ENCODE measurements around the gene ONECUT3.

The ONECUT3 gene

DNA sequence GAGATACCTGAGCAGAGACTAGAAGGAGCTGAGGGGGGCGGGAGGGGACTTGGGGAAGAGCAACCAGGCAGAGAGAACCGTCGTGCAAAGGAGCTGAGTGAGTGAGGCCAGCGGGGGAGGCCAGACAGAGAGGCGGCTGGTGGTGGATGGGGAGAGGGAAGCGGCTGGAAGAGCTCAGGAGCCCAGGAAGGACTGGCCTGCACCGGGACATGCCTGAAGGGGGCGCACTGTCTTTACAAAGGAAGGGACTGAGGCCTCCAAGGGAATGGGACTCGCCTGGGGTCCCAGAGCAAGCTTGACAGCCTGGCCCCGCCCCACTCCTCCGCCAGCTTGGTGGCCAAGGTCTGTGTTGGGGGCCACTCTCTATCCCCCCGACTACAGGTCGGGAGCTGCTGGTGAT, 14.9 kb downstream of the ONECUT3 start:
- DNase-seq (ENCODE audit: low read depth) = no peak

GRCh38 chr19:1768918-1769644, 15.8 kb downstream of the ONECUT3 start:
- DNase-seq (ENCODE audit: low read depth) = no peak

GRCh38 chr19:1769645-1769985, 16.3 kb downstream of the ONECUT3 start:
- DNase-seq (ENCODE audit: low read depth) = no peak

DNA sequence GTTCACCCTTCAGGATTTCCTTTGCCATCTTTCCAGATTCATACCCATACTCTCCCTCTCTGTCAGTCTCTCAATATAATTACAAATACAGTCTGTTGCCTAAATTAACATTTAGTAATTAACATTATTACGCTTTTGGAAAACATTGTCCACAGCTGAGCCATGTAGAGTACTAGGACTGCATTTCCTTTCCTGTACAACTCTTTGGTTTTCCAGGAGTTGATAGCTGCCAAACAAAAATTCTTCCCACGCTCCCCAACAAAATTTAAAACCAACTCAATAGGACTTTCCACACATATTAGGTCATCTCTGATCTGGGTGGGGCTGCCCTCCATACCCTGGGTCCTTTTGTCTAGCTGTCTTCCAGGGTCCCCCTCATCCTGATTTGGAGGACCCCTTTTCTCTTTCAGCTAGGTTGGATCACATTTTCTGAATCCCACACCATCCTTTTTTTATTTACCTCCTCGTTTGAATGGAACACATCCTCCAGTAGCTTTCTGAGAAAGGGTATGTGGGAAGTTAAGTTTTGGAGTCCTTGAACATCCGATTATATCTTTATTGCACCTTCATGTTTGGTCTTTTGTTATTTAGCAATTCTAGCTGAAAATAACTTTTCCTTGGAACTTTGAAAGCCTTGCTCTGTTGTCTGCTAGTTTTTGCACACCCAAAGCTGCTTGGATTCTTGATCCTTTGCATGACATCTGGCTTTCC, 17.7 kb downstream of the ONECUT3 start:
- no peak for DNase-seq (ENCODE audit: low read depth)

DNA sequence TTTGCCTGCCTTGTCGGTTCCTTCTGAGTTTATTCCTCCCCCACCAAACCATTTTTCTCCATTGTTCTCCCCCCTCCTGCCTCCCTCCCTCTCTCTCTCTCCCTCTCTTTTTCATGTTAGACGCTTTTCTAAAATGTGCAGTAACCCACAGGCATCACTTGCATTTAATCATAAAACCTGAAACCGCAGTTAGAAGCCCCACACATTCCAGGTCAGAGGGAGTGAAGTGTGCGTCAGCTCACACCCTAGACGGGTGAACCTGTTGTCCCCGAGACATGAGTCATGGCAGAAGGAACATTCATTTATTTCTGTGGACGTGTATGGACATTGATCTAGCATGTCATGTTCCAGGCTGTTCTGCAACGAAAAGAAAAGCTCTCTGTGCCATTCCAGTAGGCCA, 19.9 kb downstream of the ONECUT3 start:
- no peak for DNase-seq (ENCODE audit: low read depth)

DNA sequence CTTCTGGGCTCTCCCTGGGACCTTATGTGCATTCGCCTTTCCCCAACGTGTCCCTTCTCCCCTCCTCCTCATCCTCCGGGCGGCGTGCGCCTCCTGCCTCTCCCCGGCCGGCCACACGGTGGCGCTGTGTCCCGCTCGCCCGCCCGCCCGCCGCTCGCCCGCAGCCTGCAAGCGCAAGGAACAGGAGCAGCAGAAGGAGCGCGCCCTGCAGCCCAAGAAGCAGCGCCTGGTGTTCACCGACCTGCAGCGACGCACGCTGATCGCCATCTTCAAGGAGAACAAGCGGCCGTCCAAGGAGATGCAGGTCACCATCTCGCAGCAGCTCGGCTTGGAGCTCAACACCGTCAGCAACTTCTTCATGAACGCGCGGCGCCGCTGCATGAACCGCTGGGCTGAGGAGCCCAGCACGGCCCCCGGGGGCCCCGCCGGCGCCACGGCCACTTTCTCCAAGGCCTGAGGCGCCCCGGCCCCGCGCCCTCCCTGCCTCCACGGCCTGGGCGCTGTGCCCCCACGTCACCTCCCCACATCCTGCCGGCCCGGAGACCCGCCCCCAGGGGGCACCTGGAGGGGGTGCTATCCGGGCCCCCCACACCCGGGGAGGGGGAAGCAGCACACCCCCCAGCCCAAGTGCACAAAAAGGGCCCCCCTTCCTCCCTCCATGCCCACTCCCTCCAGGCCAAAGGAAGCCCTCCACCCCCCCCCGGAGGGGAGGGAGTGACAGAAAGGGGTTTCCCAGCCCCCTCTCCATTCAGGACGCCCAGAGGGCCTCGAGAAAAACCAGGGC, 21.9 kb downstream of the ONECUT3 start:
- DNase-seq (ENCODE audit: low read depth) = no peak

- DNase-seq (ENCODE audit: low read depth) = no peak
Measured at GRCh38 chr19:1775951-1776605, 22.8 kb downstream of the ONECUT3 start.

DNA sequence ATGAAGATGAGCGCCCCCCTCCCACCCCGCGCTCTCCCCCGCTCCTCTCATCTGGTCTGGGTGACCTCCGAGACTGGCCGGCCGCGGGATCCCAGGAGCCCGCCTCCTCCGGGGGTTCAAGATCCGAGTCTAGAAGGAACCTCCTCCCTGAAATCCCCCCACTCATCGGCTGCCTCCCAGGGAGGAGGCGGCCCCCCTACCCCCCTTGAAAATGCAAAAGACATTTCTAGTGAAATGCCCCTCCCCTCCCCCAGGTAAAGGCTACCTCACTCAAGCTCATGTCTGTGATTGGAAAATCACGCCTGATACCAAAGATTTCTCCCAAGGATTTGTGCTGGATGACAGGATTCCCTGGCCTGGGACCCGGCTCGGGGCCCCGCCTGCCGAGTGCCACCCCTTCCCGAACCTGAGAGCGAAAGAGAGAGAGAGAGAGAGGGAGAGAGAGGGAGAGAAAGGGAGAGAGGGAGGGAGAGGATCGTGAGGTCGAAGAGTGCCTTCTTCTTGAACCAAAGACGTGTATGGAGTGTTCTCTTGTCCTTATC, 23.4 kb downstream of the ONECUT3 start:
- no peak for DNase-seq (ENCODE audit: low read depth)

GRCh38 chr19:1777149-1777548, 23.8 kb downstream of the ONECUT3 start:
- no peak for DNase-seq (ENCODE audit: low read depth)

DNA sequence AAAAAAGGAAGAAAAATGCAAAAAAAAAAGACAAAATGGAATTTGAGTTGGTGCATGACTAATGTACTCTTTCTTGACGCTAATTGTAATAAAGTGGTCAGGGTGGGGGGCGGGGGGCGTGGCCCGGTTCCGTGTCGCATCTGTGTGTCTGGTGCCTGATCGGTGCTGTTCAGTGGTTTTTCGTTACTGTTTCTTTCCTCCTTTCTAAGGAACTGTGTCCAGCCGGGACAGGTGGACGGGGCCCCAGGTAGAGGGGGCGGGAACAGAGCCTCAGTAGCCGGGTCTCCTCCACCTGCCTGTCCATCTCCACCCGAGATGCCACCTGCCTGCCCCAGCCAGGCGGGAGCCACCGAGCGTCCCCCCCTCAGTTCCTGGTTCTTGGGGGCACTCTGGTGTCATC, 26.3 kb downstream of the ONECUT3 start:
- DNase-seq (ENCODE audit: low read depth) = no peak

- DNase-seq (ENCODE audit: low read depth) = no peak
Measured at GRCh38 chr19:1780272-1780958, 27.1 kb downstream of the ONECUT3 start.

GRCh38 chr19:1782521-1782920, 29.2 kb downstream of the ONECUT3 start:
- no peak for DNase-seq (ENCODE audit: low read depth)

DNA sequence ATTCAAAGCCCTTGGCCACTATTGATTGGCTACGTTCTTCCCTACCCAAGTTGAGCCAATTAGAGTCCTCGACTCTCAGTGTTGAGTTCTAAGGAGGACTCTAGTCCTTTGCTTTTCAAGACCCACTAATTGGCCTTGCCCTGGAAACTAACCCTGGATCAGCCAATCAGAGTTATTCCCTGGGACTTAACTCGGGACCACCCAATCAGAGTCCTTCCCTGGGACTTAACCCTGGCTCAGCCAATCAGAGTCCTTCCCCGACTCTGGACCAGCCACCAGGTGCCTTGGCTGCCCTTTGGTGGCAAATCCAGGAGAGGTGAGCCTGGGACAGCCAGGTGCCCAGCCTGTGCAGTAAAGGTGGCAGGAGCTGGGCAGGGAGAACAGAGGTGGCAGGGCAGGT, 30.0 kb downstream of the ONECUT3 start:
- no peak for DNase-seq (ENCODE audit: low read depth)

- DNase-seq (ENCODE audit: low read depth) = no peak
Measured at GRCh38 chr19:1783874-1784273, 30.6 kb downstream of the ONECUT3 start.

DNA sequence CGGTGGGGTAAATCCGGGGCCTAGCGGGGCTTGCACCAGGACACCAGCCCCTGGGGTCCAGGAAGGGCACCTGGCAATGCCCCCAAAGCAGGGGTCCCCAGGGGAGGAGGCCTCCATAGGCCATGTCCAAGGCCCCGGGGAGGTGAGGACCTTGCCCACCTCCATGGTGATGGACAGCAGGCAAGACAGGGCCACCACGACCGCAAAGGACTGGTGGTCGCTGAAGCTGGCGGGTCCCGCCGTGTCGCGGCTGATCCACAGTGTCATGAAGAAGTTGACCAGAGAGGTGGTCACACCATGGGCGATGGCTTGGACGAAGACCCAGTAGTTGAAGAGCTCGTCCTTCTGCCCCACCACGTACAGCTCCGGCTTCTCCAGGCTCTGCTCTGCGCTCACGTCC, 32.0 kb downstream of the ONECUT3 start:
- no peak for DNase-seq (ENCODE audit: low read depth)

GRCh38 chr19:1786668-1787067, 33.4 kb downstream of the ONECUT3 start:
- no peak for DNase-seq (ENCODE audit: low read depth)

- no peak for DNase-seq (ENCODE audit: low read depth)
Measured at GRCh38 chr19:1787116-1787515, 33.8 kb downstream of the ONECUT3 start.

DNA sequence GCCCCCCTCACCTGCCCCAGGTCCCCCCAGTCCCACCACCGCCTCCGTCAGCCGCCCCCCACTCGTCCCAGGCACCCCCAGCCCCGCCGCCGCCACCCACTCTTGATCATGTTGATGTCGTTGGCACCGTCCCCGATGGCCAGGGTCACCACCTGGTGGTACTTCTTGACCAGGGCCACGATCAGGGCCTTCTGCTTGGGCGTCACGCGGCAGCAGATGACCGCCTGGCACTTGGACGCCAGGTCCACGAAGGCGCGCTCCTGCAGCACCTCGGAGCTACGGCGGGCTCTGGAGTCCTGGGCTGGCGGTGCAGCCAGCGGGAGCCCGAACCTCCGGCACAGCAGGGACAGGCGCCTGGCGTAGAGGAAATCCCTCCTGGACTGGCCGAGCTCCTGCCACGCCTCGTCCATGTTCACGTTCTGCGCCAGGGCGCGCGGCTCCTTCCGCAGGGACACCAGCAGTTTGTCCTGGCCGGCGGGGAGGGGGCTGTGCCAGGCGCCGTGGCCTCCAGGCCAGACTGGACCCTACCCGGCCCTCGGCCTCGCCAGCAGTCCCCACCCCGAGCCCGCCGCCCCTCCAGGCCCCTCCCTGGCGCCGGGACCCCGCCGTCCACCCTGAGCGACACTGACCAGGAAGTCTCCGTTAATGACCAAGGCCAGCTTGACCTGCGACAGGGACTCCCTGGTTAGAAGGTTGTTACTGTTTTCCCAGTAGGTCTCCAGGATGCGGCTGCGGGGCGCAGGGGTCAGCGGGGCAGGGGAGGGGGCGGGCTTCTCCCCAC, 36.1 kb downstream of the ONECUT3 start:
- DNase-seq (ENCODE audit: low read depth) = no peak

- no peak for DNase-seq (ENCODE audit: low read depth)
Measured at GRCh38 chr19:1790054-1790792, 36.9 kb downstream of the ONECUT3 start.

- DNase-seq (ENCODE audit: low read depth) = no peak
Measured at GRCh38 chr19:1791879-1792278, 38.6 kb downstream of the ONECUT3 start.
